HG03558 (cell line): Measurements from ENCODE around the gene BORCS6.

ENCODE experiments used
- ATAC-seq: cut with Tn5 transposase; IDR thresholded peaks from one replicate; pipeline ENCODE4 v1.9.1; 2021; ENCODE audit warnings: moderate number of reproducible peaks; ENCODE audit not compliant: unreplicated experiment; ENCODE audit errors: extremely low read depth

The BORCS6 gene

DNA sequence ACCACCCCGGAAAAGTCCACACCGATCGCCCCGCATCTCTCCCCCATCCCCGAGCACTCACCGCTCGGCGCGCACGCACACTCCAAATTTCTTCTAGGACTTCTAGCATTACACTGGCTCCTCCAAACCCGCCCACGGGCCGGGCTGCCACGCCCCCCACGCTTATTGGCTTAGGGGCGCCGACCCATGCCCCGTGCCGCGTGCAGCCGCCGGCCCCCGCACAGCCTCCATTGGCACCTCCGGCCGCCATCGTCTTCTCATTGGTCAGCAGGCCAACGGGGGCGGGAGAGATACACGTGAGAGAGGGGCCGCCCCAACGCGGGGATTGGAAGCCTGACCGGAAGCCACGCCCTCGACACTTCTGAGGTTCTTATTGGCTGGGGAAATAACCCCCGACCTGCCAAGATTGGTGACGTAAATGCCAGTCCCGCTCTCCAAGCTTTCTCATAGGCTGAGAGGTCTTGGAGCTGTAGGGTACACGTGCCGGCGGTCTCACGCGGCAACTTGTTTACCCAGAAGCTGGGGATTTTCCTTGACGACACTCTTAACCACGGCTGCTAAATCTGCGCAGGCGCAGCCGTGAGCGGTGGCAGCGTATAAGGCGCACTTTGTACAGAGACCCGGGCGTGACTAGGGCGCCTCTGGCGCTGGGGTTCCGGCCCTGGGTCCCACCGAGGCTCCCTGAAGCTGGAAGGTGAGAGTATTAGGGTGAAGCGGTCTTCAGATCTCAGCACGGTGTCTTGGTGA is 33.6 kb downstream of the BORCS6 start:
- ATAC-seq = peak; percentile 49

- no peak for ATAC-seq
Observed at GRCh38 chr17:8155996-8156245, 34.1 kb downstream of the BORCS6 start.

- ATAC-seq = no peak
Observed at GRCh38 chr17:8155231-8155995, 34.6 kb downstream of the BORCS6 start.

GRCh38 chr17:8154608-8155155 is 35.3 kb downstream of the BORCS6 start:
- ATAC-seq = no peak

DNA sequence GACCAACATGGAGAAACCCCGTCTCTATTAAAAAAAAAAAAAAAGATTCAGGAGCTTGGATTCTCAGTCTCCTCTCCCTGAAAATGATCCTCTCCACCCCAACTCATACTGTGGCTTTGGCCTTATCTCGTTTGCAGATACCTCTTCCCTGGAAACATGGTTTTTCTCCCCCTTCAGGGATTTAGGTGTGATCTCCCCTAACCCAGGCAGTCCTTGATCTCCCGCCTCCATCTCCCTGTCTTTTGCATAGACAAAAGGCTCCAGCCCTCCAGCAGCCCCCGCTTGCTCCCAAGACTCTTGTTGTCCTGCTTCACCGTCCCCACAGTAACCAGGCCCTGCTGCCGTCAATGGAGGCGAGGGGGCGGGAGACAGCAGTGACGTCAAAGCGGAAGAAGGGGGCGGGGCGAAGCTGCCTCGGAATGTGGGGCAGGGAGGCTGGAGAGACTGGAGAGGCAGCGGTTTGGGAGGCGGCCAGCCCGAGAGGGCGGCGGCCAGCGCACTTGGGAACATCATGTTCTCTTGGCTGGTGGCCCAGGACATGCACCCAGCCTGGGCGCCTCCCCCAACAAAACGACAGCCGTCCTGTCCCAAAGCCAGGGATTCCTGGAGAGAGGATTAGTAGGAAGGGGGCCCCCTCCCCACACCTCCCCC is 35.9 kb downstream of the BORCS6 start:
- no peak for ATAC-seq

GRCh38 chr17:8153525-8153956 is 36.4 kb downstream of the BORCS6 start:
- ATAC-seq = no peak

GRCh38 chr17:8153031-8153451 is 36.9 kb downstream of the BORCS6 start:
- no peak for ATAC-seq

DNA sequence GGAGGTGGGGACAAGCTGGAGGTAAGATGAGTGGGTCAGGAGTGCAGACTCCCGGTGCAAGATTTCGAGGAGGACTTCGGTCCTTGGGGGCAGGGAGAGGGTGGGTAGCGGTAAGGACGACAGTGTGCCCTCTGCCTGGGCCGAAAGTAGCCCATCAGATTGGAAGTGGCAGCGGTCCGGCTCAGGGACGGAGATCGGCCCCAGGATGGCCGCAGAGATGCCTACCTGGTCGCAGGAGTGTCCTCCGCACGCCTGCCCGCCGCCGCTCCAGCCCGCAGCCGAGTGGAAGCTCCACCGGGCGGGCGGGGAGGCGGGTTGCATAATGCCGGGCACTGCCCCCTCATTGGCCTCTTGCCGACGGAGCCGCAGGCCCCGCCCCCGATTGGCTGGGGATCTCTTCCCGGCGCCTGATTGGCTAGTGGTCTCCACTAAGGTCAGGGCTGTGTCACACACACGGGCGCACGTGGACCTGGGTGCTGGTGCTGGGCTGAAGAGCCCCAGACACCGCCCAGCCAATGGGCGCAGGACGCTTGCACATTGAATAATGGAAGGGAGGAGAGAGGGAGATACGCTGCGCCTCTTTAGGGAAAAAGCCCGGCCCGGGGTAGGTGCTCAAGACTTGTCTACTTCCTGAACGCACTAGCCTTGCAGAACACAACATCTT is 37.7 kb downstream of the BORCS6 start, which contains the start of gene PER1:
PER1 (minus strand) TSS at position 293 of the 664 bp plus-strand sequence. CDS start 1,698 bp downstream, outside the sequence.
- no peak for ATAC-seq

DNA sequence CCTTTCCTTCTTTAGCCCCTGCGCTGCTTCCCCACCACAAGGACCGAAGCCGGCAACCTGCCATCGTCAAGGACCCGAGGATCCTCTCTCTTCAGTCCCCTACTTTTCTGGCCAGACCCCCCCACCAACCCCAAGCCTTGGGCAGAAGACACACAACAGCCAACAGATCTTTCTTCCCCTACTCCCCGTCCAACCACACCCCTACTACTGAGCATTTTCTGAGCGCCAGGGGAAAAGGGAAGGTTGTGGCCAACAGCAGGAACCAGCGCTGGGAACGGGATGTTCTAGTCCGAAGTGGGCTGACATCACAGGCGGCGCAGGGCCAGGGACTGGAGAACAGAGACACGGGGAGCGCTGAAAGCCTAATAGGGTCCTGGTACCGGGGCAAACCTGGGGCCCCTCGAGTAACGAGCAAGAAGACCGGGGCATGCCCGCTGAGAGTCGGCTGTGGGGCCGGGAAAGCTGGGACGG is 38.3 kb downstream of the BORCS6 start:
- no peak for ATAC-seq

- ATAC-seq = no peak
Observed at GRCh38 chr17:8151120-8151640, 38.8 kb downstream of the BORCS6 start.

GRCh38 chr17:8150194-8151119 is 39.5 kb downstream of the BORCS6 start:
- no peak for ATAC-seq

GRCh38 chr17:8149419-8150193 is 40.4 kb downstream of the BORCS6 start:
- no peak for ATAC-seq

DNA sequence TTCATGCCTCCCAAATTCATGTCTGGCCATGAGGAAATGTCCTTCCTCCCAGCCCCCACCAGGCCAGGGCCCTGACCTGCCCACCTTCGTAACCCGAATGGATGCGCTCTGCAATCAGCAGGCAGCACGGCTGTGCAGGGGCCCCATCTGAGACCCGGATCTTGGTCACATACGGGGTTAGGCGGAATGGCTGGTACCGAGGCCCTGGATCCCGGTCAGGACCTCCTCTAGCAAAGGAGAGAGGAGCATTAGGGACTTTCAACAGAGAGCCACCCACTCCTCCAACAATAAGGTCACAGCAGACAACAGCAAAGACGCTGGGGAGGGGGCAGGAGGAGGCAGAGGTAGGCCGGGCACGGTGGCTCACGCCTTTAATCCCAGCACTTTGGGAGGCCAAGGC is 41.4 kb downstream of the BORCS6 start:
- no peak for ATAC-seq

- no peak for ATAC-seq
Observed at GRCh38 chr17:8147805-8148404, 42.1 kb downstream of the BORCS6 start.

- ATAC-seq = no peak
Observed at GRCh38 chr17:8147141-8147804, 42.7 kb downstream of the BORCS6 start.

DNA sequence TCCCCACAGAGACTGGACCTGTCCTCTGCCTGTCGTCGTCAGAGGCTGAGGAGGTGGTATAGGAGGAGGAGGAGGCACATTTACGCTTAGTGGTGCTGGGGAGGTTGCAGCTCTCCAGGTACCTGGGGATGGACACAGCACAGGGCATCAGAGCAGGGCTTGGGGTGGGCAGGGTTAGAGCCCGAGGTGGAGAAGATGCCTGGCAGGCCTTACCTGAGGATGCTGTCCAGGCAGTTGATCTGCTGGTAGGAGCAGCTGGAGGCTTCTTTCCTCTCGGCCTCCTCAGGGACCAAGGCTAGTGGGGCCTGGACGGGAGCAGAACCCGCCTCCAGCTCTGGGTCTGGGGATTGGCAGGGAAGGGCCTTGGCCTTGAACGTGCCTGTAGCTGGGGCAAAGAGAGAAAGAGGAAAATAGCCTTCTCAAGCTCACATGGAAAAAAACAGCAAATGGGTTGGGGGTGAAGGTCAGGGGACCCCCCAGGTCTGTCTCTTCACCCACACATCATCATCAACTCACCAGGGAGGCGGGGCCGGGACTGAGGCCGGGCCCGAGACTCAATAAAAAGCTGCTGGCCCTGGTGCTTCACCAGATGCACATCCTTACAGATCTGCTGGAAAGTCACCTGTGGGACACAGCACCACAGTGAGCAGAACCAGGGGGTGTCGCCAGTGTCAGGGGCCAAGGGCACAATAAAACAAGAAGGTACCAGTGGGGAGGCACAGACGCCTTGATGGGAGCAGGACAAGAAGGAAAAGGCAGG is 43.4 kb downstream of the BORCS6 start:
- ATAC-seq = no peak

DNA sequence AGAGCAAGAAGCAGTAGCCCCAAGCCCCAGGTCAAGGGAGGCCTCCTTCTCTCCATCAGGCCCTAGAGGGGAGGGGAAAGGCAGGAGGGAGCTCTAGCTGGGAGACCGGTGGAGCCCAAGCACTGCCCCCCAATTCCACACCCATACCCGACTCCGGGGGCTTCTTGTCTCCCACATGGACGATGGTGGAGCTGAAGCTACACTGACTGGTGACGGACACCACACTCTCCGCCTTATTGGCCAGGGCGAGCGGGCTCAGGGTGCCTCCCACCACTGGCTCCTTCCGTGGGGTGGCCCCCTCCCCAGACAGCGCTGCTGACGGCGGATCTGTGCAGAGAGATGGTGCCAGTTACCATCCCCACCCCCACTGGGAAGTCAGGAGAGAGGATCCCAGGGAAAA is 44.2 kb downstream of the BORCS6 start:
- no peak for ATAC-seq
